Activated T-cell treated with anti-CD3 and anti-CD28 coated beads, Interleukin-2, amount 50 U/mL, for 48 hours (primary cell): ENCODE measurements around the gene TRUB2.
A peak's percentile ranks its signal among the peaks of the same experiment; 100 is the strongest.
"Not testable (repeated sequence)": the region's sequence is repeated elsewhere in the genome, so short reads cannot be mapped to it uniquely, and the experiment has no call there.

ENCODE experiments used
- DNase-seq, 2 experiments: peaks; one replicate each; pipeline ENCODE4 v3.0.0-alpha.2; 2020

TRUB2 gene

GRCh38 chr9:128340691-128341434, 18.6 kb upstream of the TRUB2 start:
- no peak for DNase-seq

GRCh38 chr9:128339761-128340690, 17.8 kb upstream of the TRUB2 start, which contains the start of gene SLC27A4:
Gene SLC27A4, plus strand, starts transcription at chr9:128340527. Its CDS starts 2,606 bp downstream, at chr9:128343133.
- DNase-seq, result peak; percentile 84 to 86

- not testable (repeated sequence) for DNase-seq
These were observed 16.8 kb upstream of the TRUB2 start for GRCh38 chr9:128338852-128339614.

- DNase-seq, result no peak
These were observed 15.7 kb upstream of the TRUB2 start for GRCh38 chr9:128337936-128338335.

GRCh38 chr9:128335914-128336313, 13.7 kb upstream of the TRUB2 start:
- no peak for DNase-seq

GRCh38 chr9:128335161-128335560, 12.9 kb upstream of the TRUB2 start:
- no peak for DNase-seq

GRCh38 chr9:128333451-128333869, 11.2 kb upstream of the TRUB2 start:
- DNase-seq, result no peak

- DNase-seq, result no peak
These were observed 3.4 kb upstream of the TRUB2 start for GRCh38 chr9:128325629-128326028.

GRCh38 chr9:128324401-128324800, 2.2 kb upstream of the TRUB2 start:
- DNase-seq, result no peak

GRCh38 chr9:128323791-128324190, 1.5 kb upstream of the TRUB2 start:
- no peak for DNase-seq

- DNase-seq, result no peak
These were observed 1.0 kb upstream of the TRUB2 start for GRCh38 chr9:128323212-128323730.

- DNase-seq, result no peak
These were observed 306 bp downstream of the TRUB2 start for GRCh38 chr9:128321879-128322403.

GRCh38 chr9:128321343-128321742, 904 bp downstream of the TRUB2 start:
- no peak for DNase-seq

GRCh38 chr9:128317629-128318028, 4.6 kb downstream of the TRUB2 start:
- DNase-seq, result no peak

- DNase-seq, result no peak
These were observed 5.8 kb downstream of the TRUB2 start for GRCh38 chr9:128316421-128316820.

- no peak for DNase-seq
These were observed 7.5 kb downstream of the TRUB2 start for GRCh38 chr9:128314697-128315096.

GRCh38 chr9:128310461-128310860, 11.8 kb downstream of the TRUB2 start:
- DNase-seq, result no peak

- DNase-seq, result no peak
These were observed 12.7 kb downstream of the TRUB2 start for GRCh38 chr9:128309551-128309950.

GRCh38 chr9:128304971-128305288, 17.3 kb downstream of the TRUB2 start:
- DNase-seq, result no peak

- no peak for DNase-seq
These were observed 17.9 kb downstream of the TRUB2 start for GRCh38 chr9:128304136-128304970.
